GM19438 (cell line): ENCODE measurements around the gene PHACTR2.
"Not testable (repeated sequence)": the region's sequence is repeated elsewhere in the genome, so short reads cannot be mapped to it uniquely, and the experiment has no call there.

Source experiments
- ATAC-seq: cut with Tn5 transposase; IDR thresholded peaks from one replicate; pipeline ENCODE4 v1.9.1; 2021; ENCODE audit warnings: low read depth; ENCODE audit not compliant: unreplicated experiment

The PHACTR2 gene

GRCh38 chr6:143738072-143738690 lies 60.4 kb downstream of the PHACTR2 start:
- not testable (repeated sequence) for ATAC-seq

- no peak for ATAC-seq
These were observed 61.6 kb downstream of the PHACTR2 start for GRCh38 chr6:143739341-143739851.

- ATAC-seq, result no peak
These were observed 62.4 kb downstream of the PHACTR2 start for GRCh38 chr6:143740213-143740612.

- no peak for ATAC-seq
These were observed 63.7 kb downstream of the PHACTR2 start for GRCh38 chr6:143741480-143741879.

DNA sequence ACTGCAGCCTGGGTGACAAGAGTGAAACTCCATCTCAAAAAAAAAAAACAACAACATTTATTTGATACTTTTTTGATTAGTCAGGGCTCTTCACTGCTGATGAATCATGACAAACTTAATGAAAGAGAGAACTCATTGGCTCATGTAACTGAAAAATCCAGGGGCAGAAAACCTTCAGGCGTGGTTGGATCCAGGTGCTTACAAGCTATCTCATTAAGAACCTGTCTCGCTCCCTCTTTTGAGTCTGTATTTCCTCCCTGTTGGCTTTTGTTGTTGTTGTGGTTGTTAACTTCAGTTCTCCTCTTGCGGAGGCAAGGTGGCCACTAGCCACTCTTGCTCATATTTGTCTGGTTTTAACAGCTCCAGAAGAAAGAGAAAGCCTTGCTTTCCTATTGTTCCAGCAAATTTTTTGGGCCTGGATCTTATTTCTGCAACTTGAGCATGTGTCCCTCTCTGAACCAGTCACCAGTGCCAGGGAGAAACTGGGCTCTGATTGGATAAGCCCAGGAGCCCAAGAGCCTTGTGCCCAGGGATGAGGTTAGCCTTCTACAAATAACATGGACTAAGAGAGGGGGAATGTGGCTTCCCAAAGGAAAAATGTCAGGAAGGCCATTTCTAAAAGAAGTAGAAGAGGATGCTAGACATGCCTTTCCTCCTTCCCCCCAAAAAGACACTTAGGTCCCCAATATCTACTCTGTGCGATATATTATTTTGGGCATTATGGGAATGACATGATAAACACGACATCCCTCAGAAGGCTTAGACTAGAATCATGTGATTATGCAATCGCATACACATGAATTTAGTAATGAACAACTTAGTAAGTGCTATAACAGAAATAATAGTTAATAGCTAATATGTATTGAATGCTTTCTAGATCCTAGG lies 64.5 kb downstream of the PHACTR2 start:
- no peak for ATAC-seq

GRCh38 chr6:143742955-143743255 lies 65.1 kb downstream of the PHACTR2 start:
- no peak for ATAC-seq

- no peak for ATAC-seq
These were observed 65.8 kb downstream of the PHACTR2 start for GRCh38 chr6:143743301-143744166.

- no peak for ATAC-seq
These were observed 66.9 kb downstream of the PHACTR2 start for GRCh38 chr6:143744551-143745165.

DNA sequence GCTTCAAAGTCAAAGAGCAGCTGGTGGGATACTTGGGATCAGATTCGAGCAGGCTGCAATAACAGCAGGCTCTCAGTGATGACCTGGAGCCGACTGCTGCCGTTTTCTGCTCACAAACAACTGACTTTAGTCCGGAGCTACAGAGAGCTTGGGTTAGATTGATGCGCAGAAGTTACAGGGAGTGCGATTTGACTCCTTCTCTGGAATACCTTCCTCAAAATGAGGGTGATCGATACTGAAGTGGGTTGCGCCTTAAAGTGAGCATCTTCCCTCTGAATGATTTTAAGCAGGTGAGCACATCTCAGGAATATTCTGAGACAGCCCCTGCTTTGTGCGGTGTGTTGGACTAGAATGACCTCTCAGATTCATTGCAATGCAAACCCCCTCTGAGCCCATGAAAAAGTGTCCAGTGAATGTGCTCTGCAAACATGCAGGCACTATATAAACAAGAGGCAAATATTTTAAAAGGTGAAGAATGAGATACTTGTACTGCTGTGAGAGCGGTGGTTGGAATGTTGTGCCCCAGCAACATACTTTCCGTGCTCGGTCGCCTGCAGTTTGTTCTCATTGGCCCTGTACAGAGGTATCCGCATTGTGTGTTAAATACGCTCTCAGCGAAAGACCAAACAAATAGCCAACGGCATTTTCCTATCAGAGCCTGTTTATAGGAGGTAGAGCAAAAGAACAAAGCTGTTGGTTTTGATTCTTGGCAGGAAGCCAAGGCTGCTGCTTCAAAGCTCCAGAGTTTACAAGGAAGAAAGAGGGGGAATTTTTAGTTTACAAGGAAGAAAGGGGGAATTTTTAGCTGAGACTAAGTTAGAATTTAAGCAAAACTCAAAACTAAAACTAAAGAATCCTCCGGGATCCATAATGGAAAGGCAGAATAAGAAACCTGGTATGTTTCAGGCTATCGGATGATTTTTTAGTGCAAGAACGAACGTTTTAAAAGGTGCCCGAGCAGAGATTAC lies 67.7 kb downstream of the PHACTR2 start:
- no peak for ATAC-seq

- no peak for ATAC-seq
These were observed 68.7 kb downstream of the PHACTR2 start for GRCh38 chr6:143746202-143747119.

DNA sequence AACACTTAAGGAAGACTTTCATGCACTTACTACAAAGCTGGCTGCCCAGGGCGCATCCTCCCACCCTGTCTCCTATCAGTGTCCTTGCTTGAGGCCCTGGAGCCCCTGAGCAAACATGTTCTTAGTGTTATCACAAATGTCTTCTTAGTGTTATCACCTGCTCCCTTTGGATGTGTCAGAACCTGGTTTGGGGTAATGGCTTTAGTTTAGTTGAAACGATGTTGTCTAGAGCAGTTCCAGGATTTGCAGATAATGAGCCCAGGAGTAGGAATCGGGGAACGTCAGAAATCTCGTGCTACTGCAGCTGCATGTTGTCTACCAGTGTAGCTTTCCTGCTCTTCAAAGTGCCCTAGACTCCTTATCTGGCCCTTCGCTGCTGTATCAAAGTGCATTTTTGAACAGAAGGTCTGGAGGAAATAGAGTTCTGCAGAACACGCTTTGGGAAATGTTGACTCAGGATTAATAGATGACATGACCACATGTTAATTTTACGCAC lies 69.6 kb downstream of the PHACTR2 start:
- ATAC-seq, result no peak

GRCh38 chr6:143749891-143750290 lies 72.1 kb downstream of the PHACTR2 start:
- ATAC-seq, result no peak

DNA sequence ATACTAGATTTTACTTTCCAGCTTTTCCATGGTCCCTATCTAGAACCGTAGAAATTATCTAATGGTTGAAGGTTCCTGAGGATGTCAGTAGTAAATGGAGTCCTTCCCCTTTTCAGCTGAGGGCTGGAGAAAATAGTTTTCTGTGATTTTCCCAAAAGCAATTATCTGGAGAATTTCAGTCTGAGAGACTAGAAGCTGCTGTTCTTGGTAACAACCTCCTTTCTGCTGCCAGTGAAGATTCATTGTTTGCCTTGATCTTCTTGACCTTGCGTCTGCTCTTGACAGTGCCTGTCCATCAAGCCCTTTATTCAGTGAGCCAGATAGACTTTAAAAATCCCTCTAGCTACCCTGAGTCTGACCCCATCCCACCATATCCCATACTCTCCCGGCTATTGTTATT lies 73.1 kb downstream of the PHACTR2 start:
- no peak for ATAC-seq

GRCh38 chr6:143752459-143752858 lies 74.7 kb downstream of the PHACTR2 start:
- ATAC-seq, result no peak

GRCh38 chr6:143753678-143754077 lies 75.9 kb downstream of the PHACTR2 start:
- no peak for ATAC-seq

DNA sequence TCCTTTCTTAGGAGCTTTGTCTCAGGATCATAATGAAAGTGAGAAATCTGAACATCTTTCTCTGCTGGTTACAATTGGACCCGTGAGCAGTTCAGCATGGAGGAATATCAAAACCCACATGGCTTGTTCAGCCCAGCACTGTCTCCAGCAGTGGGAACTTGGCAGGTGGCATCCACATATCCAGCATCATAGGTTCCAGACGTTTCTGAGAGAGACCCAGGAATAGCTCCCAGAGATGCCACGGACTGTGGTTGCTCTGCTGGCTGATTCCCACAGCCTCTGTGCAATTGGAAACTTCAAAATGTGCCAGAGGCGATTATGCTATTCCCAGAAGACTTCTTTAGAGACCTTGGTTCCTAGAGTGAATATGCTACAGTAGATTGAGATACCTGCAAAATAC lies 76.4 kb downstream of the PHACTR2 start:
- ATAC-seq, result no peak

GRCh38 chr6:143755301-143755744 lies 77.6 kb downstream of the PHACTR2 start:
- ATAC-seq, result no peak

- no peak for ATAC-seq
These were observed 79.6 kb downstream of the PHACTR2 start for GRCh38 chr6:143757346-143757832.
